ENCODE results near the gene AVPR2. TPM values are rescaled to one million over a fixed set of nuclear protein-coding genes. Genes with fewer than 3 reads are reported as not detected.

Gene AVPR2
- total RNA-seq, 1 donor from 2014 or later, result not detected

DNA sequence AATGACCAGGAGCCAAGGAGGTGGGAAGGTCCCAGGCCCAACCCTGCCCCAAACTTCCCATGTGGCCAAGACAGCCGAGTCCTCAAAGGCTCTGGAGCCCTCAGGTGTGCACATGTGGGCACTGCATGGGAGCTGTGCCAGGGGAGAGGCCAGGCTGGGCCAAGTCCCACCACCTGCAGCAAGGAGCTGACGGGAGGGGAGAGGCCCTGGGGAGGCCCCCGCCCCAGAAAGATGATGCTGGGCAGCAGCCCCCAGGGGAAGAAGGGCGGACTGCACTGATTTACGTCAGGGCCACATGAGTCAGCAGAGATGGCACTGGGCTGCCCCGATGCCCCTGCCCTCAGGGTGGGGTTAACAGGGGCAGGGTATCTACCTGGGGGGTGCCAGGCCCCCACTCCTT, 19.9 kb upstream of the AVPR2 start:
- no peak overlapping the region for H3K27ac Mint-ChIP-seq (ENCODE audit: unreplicated experiment)
- peaks cover 5% of the 10 kb centered on the region for H3K27me3 Mint-ChIP-seq (ENCODE audit: low read depth)
- TF ChIP-seq, protein P1, sequence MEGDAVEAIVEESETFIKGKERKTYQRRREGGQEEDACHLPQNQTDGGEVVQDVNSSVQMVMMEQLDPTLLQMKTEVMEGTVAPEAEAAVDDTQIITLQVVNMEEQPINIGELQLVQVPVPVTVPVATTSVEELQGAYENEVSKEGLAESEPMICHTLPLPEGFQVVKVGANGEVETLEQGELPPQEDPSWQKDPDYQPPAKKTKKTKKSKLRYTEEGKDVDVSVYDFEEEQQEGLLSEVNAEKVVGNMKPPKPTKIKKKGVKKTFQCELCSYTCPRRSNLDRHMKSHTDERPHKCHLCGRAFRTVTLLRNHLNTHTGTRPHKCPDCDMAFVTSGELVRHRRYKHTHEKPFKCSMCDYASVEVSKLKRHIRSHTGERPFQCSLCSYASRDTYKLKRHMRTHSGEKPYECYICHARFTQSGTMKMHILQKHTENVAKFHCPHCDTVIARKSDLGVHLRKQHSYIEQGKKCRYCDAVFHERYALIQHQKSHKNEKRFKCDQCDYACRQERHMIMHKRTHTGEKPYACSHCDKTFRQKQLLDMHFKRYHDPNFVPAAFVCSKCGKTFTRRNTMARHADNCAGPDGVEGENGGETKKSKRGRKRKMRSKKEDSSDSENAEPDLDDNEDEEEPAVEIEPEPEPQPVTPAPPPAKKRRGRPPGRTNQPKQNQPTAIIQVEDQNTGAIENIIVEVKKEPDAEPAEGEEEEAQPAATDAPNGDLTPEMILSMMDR (IDR thresholded peaks at IDR 0.05), result no peak
- no peaks in the 10 kb centered on the region for H3K9me3 Mint-ChIP-seq (ENCODE audit: low read depth)
- peak; percentile 77 for DNase-seq (ENCODE audit: low spot score)
- no peaks in the 10 kb centered on the region for H3K36me3 Mint-ChIP-seq (ENCODE audit: low read depth)
- no peaks in the 10 kb centered on the region for H3K4me1 Mint-ChIP-seq (ENCODE audit: low read depth)
- H3K4me3 Mint-ChIP-seq (ENCODE audit: unreplicated experiment), result no peak overlapping the region

DNA sequence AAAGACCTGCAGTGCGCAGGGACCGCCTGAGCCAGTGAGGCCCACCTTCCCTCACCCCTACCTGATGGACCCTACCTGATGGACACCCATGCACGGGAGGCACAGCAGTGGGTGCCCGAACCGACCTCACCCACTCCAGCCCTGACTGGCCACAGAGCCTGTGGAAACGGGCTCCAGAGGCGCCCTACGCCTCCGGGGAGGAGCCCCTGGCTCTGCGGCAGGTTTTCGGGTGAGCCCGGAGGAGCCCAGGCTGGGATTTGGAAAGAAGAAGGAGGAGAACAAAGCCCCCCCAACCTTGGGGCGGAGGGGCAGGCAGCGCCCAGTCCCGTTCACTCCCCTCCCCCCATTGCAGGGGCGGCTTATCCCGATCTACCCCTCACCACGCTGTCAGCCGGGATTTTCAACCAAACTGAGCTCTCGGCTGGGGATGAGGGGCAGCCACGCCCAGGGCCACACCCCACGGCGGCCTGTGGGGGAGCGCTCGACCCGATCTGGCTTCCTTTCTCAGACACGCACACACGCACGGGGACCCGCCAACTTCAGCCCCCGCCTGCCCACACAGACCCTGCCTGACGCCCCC, 19.2 kb upstream of the AVPR2 start:
- no peaks in the 10 kb centered on the region for H3K36me3 Mint-ChIP-seq (ENCODE audit: low read depth)
- H3K4me3 Mint-ChIP-seq (ENCODE audit: unreplicated experiment), result peak overlapping the region; percentile 12

DNA sequence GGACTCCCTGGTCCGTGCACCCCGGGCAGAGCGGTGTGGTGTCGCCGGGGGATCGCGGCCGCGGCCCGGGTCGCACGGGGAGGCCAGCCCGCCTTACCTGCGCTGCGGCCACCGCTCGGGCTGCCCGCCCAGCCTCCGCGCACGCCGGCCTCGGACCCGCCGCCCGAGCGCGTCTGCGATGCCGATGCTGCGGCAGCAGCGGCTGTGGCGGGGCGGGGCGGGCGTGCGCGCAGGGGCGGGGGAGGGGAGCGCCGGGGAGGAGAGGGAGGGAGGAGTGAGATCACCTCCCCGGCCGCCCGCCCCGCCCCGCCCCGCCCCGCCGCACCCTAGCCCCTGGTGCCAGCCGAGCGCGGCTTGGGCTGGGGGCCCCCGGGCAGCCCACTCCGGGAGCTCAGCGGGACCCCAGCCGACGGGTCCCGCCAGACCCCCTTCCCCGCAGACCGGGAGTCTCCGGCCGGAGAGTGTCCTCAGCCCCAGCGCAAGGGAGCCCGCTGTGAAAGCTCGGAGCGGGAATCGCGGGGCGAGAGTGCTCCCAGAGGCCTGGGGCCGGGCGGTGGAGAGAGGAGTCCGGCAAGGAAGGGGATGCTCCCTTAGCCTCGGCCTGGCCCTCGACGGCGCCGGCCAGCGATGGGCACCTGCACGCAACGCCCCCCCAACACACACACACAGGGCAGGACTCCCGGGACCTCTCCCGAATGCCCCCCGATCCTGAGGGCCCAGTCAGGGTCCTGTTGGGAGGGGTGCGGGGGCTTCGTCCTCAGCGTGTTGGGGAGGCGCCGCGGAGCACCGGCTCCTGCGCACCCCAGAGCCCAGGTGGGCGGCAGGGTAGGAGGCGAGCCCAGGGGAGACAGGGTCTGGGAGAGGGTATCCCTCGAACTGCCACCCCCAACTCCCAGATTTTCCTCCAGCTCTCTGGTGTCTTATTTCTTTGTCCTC, 18.2 kb upstream of the AVPR2 start, which contains the start of gene L1CAM:
TSS of gene L1CAM (minus strand) at position 206 of the 936 bp plus-strand sequence. CDS start 10,337 bp downstream, outside the sequence.
- Mint-ChIP-seq H3K9me3 (ENCODE audit: low read depth) (no peaks in the 10 kb centered on the region), H3K36me3 (ENCODE audit: low read depth) (no peaks in the 10 kb centered on the region), H3K4me3 (ENCODE audit: unreplicated experiment) (peak within 1 kb of the TSS; percentile 12), H3K27ac (ENCODE audit: unreplicated experiment) (no peak within 1 kb of the TSS), H3K4me1 (ENCODE audit: low read depth) (no peaks in the 10 kb centered on the region), H3K27me3 (ENCODE audit: low read depth) (peaks cover 5% of the 10 kb centered on the region)
- TF ChIP-seq, protein P1 (IDR thresholded peaks at IDR 0.05), result no peak
- DNase-seq (ENCODE audit: low spot score), result peak; percentile 82

More for the DNA sequence above, 19.2 kb upstream of the AVPR2 start:
- Mint-ChIP-seq H3K27me3 (ENCODE audit: low read depth) (peaks cover 5% of the 10 kb centered on the region), H3K9me3 (ENCODE audit: low read depth) (no peaks in the 10 kb centered on the region), H3K4me1 (ENCODE audit: low read depth) (no peaks in the 10 kb centered on the region), H3K27ac (ENCODE audit: unreplicated experiment) (no peak overlapping the region)
- TF ChIP-seq, protein P1 (IDR thresholded peaks at IDR 0.05), result no peak
- peak; percentile 73 for DNase-seq (ENCODE audit: low spot score)

DNA sequence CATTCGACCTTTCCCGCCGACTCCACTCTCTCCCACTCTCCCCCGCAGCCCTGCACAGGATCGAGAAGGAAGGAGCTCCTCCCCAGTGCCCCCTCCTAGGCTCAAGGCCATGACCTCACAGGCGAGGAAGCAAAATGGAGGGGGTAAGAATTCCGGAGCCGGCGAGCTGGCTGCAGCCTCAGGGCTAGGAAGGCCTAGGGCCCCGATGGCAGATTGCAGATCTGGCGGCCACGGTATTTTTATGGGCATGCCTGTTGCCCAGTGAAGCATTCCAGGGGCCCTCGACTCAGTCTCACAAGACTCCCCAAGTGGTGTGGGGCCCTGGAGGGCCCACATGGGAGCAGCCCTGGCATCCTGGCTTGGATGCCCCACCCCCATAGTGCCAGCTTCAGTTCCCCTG, 17.6 kb upstream of the AVPR2 start:
- Mint-ChIP-seq H3K4me1 (ENCODE audit: low read depth) (no peaks in the 10 kb centered on the region), H3K27ac (ENCODE audit: unreplicated experiment) (no peak overlapping the region), H3K36me3 (ENCODE audit: low read depth) (no peaks in the 10 kb centered on the region), H3K9me3 (ENCODE audit: low read depth) (no peaks in the 10 kb centered on the region), H3K27me3 (ENCODE audit: low read depth) (peaks cover 5% of the 10 kb centered on the region), H3K4me3 (ENCODE audit: unreplicated experiment) (no peak overlapping the region)
- DNase-seq (ENCODE audit: low spot score), result peak; percentile 65
- TF ChIP-seq, protein P1 (IDR thresholded peaks at IDR 0.05), result no peak

DNA sequence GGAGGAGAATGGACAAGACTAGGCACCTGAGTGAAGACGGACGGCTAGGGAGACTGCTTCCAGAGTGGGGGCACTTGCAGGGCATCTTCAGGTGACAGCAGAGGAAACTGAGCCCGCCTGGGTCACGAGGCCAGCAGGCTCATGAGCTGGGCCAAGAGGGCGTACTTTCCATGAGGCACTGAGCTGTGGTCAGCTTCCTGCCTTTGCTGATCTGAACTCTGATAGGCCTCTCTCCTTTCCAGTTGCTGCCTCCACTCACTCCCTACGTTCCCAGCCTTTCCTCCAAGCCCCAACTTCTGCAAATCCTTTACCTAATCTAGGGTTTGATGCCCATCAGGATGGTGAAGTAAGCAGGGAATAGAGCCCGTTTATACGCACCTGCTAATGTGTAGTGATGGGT, 17.1 kb upstream of the AVPR2 start:
- TF ChIP-seq, protein P1 (IDR thresholded peaks at IDR 0.05), result no peak
- no peaks in the 10 kb centered on the region for H3K36me3 Mint-ChIP-seq (ENCODE audit: low read depth)
- no peaks in the 10 kb centered on the region for H3K4me1 Mint-ChIP-seq (ENCODE audit: low read depth)
- DNase-seq (ENCODE audit: low spot score), result no peak
- H3K27me3 Mint-ChIP-seq (ENCODE audit: low read depth), result peaks cover 5% of the 10 kb centered on the region
- no peak overlapping the region for H3K4me3 Mint-ChIP-seq (ENCODE audit: unreplicated experiment)
- no peaks in the 10 kb centered on the region for H3K9me3 Mint-ChIP-seq (ENCODE audit: low read depth)
- H3K27ac Mint-ChIP-seq (ENCODE audit: unreplicated experiment), result no peak overlapping the region

Measured in chondrocyte (in vitro differentiated cells).